Cerebellar cortex (tissue), 1 donor: Measurements from ENCODE around the gene KSR1.

ENCODE experiments used
- DNase-seq: peaks from one replicate; pipeline ENCODE4 v3.0.0-alpha.2; 2015; ENCODE audit warnings: low spot score

KSR1 gene

DNA sequence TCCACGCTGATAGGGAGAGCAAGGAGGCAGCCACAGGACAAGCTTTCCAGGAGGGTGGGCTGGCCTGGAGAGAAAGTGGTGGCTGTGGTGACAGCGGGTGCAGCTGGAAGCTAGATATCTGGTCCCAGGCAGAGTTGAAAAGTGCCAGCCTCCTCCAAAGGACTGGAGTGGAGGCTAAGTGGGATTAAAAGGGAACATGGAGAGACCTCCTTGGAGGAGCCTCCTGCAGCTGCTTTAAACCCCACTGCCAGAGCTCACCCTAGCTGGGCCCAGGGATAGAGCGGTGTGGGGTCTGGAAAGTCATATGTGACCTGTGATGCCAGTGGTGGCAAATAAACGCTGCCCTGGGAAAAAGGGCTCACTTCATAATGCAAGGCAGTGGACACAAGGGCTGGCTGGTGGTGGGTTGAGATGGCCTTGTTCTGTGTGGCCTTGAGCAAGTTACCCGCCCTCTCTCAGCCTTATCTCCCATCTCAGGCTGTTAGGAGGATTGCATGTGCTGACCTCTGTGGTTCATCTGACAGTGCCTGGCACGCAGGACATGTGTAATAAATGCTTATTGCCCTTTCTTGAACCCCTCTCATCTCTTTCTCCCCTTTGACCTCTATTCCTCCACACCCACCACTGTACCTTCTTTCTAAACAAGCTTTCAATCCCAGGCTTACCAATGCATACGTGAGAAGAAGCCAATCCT lies 113.8 kb downstream of the KSR1 start:
- DNase-seq, result no peak

DNA sequence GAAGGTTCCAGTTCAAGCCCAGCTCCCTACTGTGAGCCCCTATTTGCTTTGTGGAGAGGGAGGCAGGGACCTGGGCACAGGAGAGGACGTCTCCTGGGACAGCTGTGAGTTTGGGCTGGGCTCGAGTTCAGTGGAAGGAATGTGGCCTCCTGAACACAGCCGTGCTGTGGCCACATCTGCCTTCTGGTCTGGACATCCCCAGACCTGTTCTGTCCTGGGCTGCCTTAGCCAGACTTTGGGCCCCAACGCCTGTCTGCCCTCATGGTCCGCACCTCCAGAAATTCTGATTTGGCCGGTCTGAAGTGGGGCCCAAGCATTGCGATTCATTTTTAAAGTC lies 114.3 kb downstream of the KSR1 start:
- DNase-seq, result no peak

DNA sequence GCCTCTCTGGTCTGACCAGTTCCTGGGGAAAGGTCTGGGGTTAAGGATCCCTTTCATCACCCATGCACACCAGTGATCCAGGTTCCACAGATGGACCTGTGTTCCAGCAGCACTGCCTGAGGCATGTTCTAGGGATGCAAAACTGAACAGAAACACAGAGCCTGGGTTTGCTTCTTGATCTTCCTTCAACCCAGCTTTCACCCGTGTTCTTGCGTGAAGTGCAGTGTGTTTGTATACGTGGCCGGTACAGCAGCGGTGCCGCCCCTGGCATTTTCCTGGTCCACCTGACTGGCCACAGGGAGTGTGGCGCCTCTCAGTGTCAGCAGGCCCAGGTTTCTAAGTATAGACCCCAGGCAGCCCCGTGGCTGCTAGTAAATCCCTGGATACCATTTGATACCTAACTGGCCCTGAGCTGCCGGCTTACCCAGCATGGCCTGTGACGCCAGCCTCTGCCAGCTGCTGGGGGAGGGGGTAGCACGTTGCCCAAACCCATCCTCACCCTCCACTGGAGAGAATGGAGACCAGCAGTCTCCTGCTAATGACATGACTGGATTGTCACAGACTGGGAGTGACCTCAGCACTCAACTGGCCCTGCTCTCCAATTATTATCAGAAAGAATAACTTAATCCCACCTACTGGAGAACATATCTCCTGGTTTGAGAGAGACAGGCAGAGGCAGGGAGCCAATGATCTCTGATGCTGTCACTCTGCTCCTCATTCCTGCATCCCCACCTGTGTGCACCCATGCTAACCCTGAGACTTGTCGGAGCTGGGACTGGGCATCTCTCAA lies 115.5 kb downstream of the KSR1 start:
- no peak for DNase-seq

DNA sequence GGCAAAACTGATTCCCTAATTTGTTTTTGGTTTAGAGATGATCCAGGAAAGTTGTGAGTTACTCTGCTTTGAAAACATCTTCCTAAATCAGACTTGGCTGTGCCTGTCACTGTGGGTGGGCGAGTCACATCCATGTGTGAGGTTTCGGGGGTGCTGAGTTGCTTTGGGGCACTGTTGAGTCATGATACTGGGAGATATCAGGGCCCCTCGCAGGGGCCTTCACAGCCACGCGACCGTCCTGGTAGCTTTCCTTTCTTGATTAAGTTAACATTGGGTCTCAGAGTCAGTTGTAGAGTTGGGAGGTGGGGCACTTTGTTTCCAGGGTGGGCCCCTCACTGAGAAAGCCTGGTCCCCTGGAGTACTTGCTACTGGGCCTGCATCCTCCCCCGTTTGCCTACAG lies 116.4 kb downstream of the KSR1 start:
- no peak for DNase-seq

DNA sequence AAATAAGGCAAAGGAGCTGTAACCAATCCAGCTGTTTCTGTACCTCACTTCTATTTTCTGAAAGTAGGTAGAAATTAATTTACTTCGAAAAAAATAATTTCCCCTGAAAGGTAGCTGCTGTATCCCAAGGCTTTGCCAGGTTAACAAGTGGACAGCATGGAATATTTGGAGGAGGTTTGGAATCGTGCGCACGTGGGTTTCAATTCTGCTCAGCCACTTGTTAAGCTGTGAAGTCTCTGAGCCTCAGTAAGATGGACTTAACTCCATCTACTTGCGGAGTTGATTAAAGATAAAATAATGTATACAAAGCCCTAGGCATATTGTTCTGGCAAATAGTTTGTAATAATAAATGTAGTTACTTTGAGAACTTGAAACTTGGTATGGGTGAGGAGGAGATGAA lies 117.3 kb downstream of the KSR1 start:
- DNase-seq, result no peak

DNA sequence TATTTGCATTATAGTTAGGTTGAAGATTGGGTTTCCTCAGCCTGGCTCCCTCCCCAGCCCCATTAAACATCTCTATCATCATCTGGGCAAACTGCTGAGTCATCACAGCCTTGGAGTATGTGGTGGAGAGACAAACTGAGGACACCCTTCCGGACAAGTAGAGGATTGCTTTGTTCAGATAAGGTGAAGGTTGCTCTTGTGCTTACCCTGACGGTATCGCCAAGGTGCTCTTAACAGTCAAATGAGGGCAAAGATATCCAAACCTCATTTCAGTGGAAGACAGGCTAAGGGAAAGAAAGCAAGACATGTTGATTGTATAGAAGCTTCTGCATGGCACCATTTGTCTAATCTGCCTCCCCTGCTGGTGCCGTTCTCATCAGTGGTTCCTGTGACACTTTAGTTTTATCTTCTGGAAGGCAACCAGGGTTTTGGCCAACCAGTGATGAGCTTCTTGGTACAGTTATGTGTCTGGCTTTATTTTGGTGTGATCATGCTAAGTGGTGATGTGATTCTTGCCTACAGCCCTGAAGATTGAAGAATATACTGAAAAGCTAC lies 117.8 kb downstream of the KSR1 start:
- DNase-seq, result no peak

DNA sequence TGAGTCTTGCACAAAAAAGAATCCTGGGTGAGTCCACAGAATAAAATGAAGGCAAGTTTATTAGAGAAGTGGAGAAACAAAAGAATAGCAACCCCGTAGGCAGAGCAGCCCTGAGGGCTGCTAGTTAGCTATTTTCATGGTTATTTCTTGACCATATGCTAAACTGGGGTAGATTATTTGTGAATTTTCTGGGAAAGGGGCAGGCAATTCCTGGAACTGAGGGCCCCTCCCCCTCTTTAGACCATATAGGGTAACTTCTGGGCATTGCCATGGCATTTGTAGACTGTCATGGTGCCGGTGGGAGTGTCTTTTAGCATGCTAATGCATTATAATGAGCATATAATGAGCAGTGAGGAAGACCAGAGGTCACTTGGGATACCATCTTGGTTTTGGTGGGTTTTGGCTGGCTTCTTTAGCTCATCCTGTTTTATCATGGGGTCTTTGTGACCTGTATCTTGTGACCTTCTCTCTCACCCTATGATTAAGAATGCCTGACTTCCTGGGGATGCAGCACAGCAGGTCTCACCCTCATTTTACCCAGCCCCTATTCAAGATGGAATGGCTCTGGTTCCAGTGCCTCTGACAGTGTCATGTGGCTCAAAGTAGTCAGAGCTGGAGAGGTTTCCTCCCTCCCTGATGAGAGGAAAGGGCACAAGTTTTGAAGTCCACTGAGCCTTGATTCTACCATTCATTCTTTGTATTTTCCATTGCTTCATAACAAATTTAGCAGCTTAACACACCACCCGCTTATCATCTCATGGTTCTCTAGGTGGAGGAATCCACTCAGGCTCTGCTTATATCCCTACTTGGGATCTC lies 119.1 kb downstream of the KSR1 start:
- DNase-seq, result no peak

DNA sequence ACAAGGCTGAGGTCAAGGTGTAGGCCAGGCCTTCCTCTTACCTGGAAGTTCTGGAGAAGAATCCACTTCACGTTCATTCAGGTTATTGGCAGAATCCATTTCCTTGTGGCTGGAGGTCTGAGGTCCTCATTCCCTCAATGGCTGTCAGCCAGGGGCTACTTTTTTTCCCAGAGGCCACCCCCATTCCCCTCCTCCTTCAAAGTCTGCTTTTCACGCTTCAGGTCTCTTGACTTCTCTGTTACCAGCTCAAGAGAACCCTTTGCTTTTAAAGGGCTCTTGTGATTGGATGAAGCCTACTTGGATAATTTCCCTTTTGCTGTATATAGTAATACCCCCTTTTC lies 119.6 kb downstream of the KSR1 start:
- DNase-seq, result no peak

DNA sequence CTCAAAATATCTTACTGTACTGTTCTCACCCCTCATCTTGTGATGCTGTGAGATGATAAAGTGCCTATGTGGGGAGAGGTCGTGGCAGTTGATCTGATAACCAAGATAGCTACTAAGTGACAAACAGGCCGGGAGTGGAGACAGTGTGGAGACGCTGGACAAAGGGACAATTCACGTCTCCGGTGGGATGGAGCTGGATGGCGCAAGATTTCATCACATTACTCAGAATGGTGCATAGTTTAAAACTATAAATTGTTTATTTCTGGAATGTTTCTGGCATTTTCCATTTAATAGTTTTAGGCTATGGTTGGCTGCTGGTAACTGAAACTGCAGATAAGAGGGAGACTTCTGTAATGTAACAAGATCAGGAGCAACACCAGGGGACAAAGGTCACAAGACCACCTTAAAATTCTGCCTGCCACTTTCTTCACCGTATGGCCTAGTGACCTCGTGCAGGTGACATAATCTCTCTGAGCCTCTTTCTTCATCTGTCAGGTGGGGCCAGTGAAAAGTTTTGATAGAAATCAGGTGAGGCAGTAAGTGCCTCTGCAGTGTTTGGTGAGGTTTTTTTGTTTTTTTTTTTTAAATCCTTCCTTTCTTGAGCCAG lies 120.3 kb downstream of the KSR1 start:
- no peak for DNase-seq

DNA sequence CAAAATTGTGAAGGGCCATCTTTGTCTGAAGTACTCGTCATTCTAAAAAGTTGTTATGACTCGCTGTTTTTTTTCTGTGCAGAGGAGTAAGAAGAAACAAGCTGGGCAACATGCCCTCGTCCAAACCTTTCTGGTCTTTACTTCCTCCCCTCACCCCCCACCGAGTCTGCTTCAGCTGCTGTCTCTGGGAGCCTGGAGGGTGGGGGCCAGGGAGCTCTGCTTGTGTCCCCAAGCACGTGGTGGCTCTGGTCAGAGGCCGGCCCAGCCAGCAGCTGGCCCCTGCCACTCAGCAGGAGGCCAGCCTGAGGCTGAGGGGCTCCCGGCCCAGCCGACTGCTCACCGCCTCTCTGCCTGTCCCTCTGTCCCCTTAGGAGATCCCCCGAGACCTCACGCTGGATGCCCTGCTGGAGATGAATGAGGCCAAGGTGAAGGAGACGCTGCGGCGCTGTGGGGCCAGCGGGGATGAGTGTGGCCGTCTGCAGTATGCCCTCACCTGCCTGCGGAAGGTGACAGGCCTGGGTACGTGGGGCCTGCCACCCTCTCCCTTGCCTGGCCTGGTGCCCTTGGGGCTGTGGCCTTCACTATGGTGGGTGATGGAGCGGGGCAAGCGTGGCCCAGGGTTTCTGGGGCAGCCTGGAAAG lies 121.0 kb downstream of the KSR1 start:
- DNase-seq, result peak; percentile 3

DNA sequence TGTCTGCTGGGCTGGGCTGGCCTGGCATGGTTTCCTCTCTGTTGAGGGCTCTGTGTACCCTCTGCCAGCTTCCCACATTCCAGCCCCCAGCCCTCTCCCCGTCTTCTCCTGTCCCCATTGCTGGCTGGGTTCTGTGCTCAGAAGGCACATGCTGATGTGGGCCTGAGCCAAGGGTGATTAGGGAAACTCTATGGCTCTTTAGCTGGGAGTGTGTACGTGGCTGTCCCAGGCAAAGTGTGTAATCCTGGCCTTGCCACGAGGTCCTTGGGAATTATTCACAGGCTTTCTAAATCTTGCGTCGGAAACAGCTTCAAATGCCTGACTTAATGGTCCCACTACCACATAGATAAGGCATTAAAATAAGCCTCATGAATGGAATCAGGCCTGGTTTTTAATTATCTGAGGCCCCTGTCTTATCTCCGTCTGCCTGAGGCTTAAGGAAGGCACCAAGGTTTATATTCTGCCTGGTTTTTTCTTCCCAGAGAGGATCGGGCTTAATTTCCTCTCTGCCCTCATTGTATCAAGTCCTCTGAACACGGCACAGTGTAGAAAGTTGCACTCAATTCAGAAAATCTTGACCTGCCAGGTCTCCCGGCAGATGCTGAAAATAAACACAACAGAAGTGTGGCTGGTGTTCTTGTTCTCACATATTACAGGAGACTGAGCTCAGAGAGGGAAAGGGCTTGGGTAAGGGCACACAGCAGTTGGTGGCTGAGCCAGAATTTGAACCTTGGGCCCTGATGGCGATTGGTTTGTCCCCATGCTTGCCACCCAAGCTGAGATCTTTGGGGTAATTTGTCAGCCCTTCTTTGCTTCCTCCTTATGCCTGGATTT lies 121.9 kb downstream of the KSR1 start:
- no peak for DNase-seq

DNA sequence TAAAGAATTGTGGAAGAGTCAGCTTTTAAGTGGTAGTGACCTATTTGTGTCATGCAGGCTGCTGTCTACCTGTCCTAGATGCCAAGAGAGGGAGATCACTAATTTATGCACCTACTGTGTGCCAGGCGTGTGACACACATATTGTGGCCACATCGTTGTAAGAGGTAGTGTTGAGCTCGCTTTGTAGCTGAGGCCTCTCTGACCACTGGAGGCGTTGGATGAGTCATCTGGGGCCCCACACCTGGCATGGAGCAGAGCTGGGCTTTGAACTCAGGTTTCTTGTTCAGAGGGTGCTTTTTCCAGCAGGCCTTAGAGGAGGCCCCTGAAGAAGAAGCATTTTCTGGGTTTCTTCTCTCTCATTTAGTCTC lies 122.5 kb downstream of the KSR1 start:
- DNase-seq, result no peak

DNA sequence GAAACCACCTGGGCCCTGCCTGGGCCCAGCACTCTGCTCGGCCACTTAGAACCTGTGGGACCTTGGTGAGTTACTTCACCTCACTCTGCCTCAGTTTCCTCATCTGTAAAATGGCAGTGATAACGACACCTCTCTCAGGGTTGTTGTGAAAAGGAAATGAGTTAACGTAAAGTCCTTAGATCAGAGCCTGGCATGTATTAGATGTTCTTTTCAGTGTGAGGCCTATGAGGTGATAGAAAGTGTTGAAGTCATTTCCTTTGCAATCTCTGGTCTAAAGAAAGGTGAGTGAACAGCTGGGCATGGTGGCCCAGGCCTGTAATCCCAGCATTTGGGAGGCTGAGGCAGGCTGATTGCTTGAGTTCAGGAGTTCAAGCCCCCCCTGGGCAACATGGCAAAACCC lies 123.1 kb downstream of the KSR1 start:
- no peak for DNase-seq

DNA sequence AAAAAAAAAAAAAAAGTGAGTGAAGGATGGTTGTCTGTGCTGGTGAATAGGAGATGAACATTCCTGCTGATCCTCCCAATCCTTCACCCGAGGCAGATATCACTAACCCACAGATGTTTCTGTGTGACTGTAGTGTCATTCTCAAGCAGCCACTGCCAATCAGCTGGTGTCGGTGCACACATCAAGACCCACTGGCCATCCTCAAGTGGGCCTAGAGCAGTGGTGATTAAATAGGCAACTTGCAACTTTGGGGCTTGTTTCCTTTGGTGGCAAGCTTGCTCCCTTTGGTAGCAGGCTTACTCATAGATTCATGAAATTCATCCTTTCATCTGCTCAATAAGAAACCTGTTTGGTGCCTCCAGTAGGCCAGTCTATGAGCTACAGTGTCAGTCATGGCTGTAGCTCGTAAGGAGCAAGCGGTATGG lies 123.7 kb downstream of the KSR1 start:
- DNase-seq, result no peak

DNA sequence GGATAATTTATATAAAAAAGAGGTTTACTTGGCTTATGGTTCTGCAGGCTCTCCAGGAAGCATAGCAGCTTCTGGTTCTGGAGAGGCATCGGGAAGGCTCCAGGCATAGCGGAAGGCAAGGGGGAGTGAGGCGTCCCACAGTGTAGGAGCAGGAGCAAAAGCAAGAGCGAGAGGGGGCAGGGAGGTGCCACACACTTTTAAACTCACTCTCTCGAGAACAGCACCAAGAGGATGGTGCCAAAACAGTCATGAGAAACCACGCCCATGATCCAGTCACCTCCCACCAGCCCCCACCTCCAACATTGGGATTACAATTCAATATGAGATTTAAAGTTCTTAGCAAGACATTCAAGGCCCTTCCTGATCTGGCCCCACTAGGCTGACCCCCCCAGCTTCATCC lies 124.8 kb downstream of the KSR1 start:
- no peak for DNase-seq

DNA sequence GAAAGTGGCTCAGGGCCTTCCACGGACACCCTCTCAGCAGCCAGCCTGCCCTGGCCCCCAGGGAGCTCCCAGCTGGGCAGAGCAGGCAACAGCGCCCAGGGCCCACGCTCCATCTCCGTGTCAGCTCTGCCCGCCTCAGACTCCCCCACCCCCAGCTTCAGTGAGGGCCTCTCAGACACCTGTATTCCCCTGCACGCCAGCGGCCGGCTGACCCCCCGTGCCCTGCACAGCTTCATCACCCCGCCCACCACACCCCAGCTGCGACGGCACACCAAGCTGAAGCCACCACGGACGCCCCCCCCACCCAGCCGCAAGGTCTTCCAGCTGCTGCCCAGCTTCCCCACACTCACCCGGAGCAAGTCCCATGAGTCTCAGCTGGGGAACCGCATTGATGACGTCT lies 126.4 kb downstream of the KSR1 start:
- DNase-seq, result no peak

DNA sequence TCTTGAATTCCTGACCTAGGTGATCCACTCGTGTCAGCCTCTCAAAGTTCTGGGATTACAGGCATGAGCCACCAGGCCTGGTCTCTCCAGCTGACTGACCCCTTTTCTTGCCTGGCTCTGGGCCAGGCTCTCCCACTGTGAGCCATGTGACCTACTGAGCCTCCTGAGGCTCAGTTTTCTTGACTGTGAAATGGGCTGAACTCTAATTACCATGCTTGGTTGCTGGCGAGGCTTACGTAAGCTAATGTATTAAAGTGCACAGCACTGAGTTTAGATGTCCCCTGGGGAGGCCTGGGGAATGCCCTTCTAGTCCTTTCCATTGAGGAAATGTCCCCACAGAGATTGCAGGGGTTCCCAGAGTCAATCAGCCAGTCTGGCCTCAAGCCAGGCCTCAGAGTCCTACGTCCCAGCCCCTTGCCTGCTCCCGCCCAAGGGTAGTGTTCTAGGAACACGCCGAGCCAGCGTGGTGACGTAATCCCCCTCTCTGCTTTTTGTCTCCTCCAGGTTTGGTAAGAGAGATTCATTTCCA lies 129.0 kb downstream of the KSR1 start:
- DNase-seq, result no peak

DNA sequence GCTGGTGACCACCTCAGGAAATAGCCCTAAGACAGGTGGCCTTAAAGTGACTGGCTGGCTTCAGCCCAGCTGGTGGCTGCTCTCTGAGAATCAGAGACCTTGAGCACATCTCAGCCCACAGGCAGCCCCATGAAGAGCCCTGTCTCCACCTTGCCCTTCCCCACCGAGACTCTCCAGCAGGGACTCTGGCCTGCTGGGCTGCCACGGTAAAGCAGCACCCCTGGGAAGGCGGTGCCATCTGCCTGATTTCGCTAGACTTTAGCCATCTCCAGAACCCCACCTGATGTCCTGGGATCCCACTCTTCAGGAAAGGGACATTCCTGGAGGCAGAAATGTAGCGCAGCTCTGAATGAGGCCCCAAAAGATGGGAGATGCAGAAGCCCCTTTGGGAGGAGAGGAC lies 129.5 kb downstream of the KSR1 start:
- no peak for DNase-seq

DNA sequence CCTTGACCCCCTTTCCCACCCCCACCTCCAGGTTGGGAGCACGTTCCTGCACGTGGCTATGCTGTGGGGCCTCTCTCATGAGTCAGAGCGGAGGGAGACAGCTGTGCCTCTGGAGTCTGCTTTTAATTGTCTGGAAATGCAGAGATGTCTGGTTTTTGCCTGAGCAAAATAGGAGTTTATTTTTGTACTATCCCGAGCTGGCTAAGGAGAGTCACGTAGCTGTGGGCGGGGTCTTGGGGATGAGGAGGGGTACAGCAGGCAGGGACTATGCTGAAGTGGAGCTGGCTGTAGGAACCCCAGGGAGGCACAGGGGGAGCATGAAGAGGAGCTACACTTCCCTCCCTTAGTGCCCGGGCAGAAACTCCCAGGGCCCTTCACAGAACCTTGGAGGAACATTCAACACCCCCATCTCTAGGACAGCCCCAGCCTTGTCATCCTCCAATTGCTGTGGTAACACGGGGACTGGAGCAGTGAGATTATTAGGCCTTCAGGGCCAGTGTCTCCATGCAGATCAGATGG lies 130.0 kb downstream of the KSR1 start:
- no peak for DNase-seq

DNA sequence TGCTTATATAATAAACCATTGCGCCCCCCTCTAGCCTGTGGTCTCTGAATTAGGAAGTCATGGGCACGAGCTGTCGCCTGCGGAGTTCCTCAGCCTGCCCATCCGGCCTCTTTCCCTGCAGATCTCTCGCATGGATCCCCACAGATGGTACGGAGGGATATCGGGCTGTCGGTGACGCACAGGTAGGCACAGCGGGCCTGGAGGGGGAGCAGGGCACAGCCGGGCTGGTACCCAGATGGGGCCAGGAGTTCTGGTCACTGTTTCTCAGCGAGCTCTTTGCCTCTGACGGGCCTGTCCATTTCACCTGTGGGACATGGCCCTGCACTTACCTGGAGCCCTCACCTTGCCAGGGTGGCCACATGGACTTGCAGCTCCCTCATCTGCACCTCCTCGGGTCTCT lies 132.1 kb downstream of the KSR1 start:
- DNase-seq, result no peak

DNA sequence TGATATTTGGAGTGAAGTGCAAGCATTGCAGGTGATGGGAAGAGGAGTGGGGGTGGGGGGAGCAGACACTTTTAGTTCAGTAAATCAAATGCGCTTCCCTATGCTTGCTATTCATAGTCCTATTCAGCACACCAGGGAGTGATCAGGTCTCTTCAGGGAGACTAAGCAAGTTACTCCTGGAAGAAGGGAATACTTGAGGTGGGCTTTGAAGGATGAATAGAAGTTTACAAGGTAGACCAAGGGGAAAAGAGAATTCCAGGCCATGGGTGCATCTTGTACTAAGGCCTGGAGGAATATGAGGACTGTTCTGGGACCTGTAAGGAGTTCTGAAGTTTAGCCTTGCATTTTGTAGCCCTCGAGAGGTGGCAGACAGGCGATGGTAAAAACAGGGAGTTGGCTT lies 134.6 kb downstream of the KSR1 start:
- no peak for DNase-seq
